ENCODE measurements around the gene CXCL10. TPM values are rescaled to one million over a fixed set of nuclear protein-coding genes. Genes with fewer than 3 reads are reported as not detected.

The CXCL10 gene
- total RNA-seq, 1 experiment from 2014 or later, result 1.0 TPM

DNA sequence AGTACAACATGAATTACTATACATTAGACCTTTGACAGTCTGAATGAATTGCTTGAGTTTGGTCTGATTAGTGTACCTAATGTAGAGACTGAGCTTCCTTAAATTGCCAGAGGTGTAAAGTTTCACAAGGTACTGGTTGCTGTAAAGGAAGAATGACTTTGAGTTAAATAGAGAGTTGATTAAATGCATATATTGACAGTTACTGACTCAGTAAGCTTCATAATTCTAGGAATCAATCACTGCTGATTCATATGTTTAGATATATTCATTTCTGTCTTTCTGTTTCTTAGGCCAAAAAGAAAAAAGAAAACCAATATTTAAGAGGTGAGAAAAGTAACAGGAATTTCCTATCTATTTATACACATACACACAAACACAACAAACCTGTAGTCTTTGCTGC, 35.0 kb upstream of the CXCL10 start:
- TF ChIP-seq, protein P1, sequence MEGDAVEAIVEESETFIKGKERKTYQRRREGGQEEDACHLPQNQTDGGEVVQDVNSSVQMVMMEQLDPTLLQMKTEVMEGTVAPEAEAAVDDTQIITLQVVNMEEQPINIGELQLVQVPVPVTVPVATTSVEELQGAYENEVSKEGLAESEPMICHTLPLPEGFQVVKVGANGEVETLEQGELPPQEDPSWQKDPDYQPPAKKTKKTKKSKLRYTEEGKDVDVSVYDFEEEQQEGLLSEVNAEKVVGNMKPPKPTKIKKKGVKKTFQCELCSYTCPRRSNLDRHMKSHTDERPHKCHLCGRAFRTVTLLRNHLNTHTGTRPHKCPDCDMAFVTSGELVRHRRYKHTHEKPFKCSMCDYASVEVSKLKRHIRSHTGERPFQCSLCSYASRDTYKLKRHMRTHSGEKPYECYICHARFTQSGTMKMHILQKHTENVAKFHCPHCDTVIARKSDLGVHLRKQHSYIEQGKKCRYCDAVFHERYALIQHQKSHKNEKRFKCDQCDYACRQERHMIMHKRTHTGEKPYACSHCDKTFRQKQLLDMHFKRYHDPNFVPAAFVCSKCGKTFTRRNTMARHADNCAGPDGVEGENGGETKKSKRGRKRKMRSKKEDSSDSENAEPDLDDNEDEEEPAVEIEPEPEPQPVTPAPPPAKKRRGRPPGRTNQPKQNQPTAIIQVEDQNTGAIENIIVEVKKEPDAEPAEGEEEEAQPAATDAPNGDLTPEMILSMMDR (conservative IDR thresholded peaks at IDR 0.05; ENCODE audit: low read depth, low read length), result no peak
- no peak for TF ChIP-seq EZH2 (IDR thresholded peaks at IDR 0.05; ENCODE audit: borderline replicate concordance, low read depth, low read length, poor library complexity, severe bottlenecking)
- no peaks in the 10 kb centered on the region for H3K9me3 ChIP-seq (ENCODE audit: low read depth, low read length, poor library complexity, severe bottlenecking)
- no peak overlapping the region for H3K27ac ChIP-seq (ENCODE audit: low read depth, low read length, poor library complexity, severe bottlenecking)
- H3K4me3 ChIP-seq (ENCODE audit: low read depth, low read length, poor library complexity, severe bottlenecking), result no peak overlapping the region
- intact Hi-C loops (cut with micrococcal nuclease; ENCODE audit: unreplicated experiment), result no loop called here
- CTCF ChIA-PET, result no interaction called here
- H3K36me3 ChIP-seq (ENCODE audit: insufficient read depth, low read length, poor library complexity, severe bottlenecking), result no peaks in the 10 kb centered on the region
- POLR2A ChIA-PET (ENCODE audit: low non-redundant PET), result no interaction called here
- H3K4me1 ChIP-seq (ENCODE audit: insufficient read depth, low read length, poor library complexity, severe bottlenecking), result no peaks in the 10 kb centered on the region
- DNase-seq (ENCODE audit: low spot score), result no peak
- H3K27me3 ChIP-seq (replicated peaks; ENCODE audit: insufficient read depth, low read depth, low read length, poor library complexity), result no peaks in the 10 kb centered on the region
- BruUV-seq (replicated peaks), result no TSS peak

DNA sequence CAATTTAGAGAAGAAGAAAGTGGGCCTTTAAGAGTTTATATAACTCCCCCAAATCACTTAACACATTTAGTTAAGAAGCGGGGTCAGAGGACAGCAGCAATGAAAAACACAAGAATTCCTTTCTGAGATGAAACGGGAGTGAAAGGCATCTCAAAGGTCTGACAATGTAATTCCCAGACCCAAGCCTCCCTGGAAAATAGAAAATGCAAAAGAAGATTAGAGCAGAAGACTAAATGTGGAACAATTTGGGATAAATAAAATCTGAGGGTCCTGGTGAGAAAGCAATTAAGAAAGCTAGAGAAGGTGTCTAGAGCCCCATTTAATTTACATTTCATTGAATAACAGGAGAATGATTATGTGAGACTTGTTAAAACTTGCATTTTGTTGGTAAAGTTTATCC, 32.1 kb upstream of the CXCL10 start:
- TF ChIP-seq EZH2 (IDR thresholded peaks at IDR 0.05; ENCODE audit: borderline replicate concordance, low read depth, low read length, poor library complexity, severe bottlenecking), result no peak
- TF ChIP-seq, protein P1 (conservative IDR thresholded peaks at IDR 0.05; ENCODE audit: low read depth, low read length), result no peak
- BruUV-seq (replicated peaks), result no TSS peak
- CTCF ChIA-PET, result no interaction called here

DNA sequence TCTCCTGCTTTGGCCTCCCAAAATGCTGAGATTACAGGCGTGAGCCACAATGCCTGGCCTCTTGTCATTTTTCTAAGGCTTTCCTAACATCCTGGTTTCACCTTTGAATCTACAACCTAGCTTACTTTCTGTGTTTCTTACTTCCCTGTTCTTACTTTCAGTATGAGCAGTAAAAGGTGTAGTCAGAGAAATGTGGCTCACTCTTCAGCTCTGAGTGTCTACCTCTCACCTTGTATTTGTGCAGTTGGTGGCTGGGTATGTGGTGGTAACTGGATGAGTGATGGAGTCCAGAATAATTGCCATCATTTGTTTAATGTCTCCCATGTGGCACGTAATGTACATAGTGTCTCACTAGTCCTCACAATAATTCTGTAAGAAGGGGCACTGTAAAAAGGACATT, 31.7 kb upstream of the CXCL10 start:
- H3K4me1 ChIP-seq (ENCODE audit: insufficient read depth, low read length, poor library complexity, severe bottlenecking), result no peaks in the 10 kb centered on the region
- H3K36me3 ChIP-seq (ENCODE audit: insufficient read depth, low read length, poor library complexity, severe bottlenecking), result no peaks in the 10 kb centered on the region
- DNase-seq (ENCODE audit: low spot score), result no peak
- intact Hi-C loops (cut with micrococcal nuclease; ENCODE audit: unreplicated experiment), result no loop called here
- no peaks in the 10 kb centered on the region for H3K9me3 ChIP-seq (ENCODE audit: low read depth, low read length, poor library complexity, severe bottlenecking)
- POLR2A ChIA-PET (ENCODE audit: low non-redundant PET), result no interaction called here
- TF ChIP-seq, protein P1 (conservative IDR thresholded peaks at IDR 0.05; ENCODE audit: low read depth, low read length), result no peak
- no peak for TF ChIP-seq EZH2 (IDR thresholded peaks at IDR 0.05; ENCODE audit: borderline replicate concordance, low read depth, low read length, poor library complexity, severe bottlenecking)
- no peaks in the 10 kb centered on the region for H3K27me3 ChIP-seq (replicated peaks; ENCODE audit: insufficient read depth, low read depth, low read length, poor library complexity)
- H3K27ac ChIP-seq (ENCODE audit: low read depth, low read length, poor library complexity, severe bottlenecking), result no peak overlapping the region
- CTCF ChIA-PET, result no interaction called here
- H3K4me3 ChIP-seq (ENCODE audit: low read depth, low read length, poor library complexity, severe bottlenecking), result no peak overlapping the region
- BruUV-seq (replicated peaks), result no TSS peak

More for the DNA sequence above, 32.1 kb upstream of the CXCL10 start:
- Histone ChIP-seq H3K36me3 (ENCODE audit: insufficient read depth, low read length, poor library complexity, severe bottlenecking) (no peaks in the 10 kb centered on the region), H3K4me1 (ENCODE audit: insufficient read depth, low read length, poor library complexity, severe bottlenecking) (no peaks in the 10 kb centered on the region), H3K27ac (ENCODE audit: low read depth, low read length, poor library complexity, severe bottlenecking) (no peak overlapping the region), H3K27me3 (replicated peaks; ENCODE audit: insufficient read depth, low read depth, low read length, poor library complexity) (no peaks in the 10 kb centered on the region), H3K4me3 (ENCODE audit: low read depth, low read length, poor library complexity, severe bottlenecking) (no peak overlapping the region), H3K9me3 (ENCODE audit: low read depth, low read length, poor library complexity, severe bottlenecking) (no peaks in the 10 kb centered on the region)
- intact Hi-C loops (cut with micrococcal nuclease; ENCODE audit: unreplicated experiment), result no loop called here
- POLR2A ChIA-PET (ENCODE audit: low non-redundant PET), result no interaction called here
- DNase-seq (ENCODE audit: low spot score), result no peak
